NCI-H2029 (cell line): Measurements from ENCODE around the gene ITPR2.

Experiments used
- DNase-seq: peaks from one replicate; lab custom pipeline; 2025; lab: John Stamatoyannopoulos, UW

The ITPR2 gene

DNA sequence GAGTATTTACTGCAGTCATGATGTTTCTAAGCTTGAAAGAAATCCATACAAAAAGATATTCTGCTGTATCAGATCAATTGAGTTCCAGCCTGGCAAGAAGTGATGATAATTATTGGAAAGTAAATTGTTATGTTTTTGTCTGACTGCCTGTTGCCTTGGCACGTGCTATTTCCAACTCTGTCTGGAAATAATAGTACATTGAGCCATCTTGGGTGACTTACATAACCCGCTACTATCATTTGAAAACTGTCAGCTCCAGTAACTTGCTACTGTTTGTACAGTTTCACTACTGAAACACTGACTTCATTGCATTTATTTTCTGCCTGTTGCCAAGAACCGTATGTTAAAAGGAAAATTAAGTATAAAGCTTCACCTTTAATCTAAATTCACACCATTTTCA is 318.6 kb downstream of the ITPR2 start:
- DNase-seq, result no peak

DNA sequence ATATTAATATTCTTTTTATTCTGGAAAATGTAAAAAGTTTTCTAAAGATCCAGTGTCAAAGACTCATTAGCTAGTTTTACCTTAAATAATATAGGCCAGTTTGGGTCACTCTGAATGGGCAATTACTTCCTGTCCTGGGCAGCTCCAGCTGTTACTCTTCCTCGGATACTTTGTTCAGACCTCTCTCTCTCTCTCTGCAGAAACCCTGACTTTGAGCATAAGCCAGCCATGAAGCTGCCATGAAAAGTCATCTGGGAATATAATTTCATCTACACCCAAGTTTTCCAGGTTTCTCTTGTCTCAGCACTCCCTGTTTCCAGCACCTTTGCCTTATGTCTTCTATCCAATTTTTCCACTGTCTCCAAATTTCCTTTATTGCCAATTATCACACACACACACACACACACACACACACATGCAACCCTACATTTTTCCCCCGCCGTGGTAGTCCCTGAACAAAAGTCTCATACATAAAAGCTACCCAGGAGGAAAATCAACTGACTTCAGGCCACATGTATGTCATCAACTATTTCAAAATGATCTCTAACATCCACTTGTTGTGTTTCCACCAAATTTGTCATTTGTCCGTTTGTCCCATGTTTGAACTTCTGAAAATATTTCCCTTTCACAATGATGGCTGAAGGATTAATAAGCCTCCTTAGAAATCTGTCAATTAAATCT is 319.5 kb downstream of the ITPR2 start:
- DNase-seq, result no peak

DNA sequence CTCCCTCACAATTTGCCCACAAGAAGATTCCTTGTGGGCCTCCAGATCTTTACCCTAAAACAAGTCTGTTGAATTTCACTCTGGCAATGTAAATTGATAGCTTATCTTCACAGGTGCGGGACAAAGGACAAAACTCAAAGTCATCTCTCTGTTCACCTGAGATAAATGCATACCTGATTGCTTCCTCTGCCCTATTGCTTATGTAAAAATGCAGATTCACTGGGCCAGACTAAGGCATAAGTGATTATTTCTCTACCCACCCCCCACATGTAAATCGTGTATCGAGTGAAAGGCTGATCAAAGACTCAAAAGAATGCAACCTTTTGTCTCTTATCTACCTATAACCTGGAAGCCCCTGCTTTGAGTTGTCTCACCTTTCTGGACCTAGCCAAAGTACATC is 320.8 kb downstream of the ITPR2 start:
- no peak for DNase-seq

DNA sequence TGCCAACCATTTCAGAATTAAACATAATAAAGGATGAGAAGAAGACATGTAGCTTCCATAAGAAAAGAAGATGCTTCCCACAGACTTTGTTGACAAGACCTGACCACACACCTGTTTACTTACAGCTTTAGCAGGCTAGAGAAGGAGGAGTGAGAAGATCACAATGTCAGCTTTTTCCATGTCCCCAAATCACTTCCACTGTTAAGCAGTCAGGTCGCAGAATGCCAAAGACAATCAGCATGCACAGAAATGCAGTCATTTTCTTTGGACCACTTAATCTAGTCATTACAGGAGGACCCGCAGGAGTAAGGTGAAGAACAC is 322.7 kb downstream of the ITPR2 start:
- DNase-seq, result no peak

DNA sequence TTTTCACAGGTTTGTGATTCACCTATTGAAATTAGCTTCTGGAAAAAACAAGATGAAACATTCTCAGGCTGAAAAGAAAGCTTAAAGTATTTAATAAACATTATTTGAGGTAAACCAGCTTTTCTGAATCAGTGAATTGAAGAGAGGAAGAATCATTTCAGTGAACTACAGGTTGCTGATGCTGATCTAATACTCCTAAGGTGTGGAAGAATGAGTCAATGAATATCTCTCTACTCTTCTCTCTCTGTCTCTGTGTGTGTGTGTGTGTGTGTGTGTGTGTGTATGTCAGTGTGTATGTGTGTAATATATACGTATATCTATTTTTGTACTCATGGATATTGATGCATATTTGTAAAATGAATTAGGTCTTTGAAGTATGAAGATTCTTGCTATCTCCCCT is 325.4 kb downstream of the ITPR2 start:
- DNase-seq, result no peak

DNA sequence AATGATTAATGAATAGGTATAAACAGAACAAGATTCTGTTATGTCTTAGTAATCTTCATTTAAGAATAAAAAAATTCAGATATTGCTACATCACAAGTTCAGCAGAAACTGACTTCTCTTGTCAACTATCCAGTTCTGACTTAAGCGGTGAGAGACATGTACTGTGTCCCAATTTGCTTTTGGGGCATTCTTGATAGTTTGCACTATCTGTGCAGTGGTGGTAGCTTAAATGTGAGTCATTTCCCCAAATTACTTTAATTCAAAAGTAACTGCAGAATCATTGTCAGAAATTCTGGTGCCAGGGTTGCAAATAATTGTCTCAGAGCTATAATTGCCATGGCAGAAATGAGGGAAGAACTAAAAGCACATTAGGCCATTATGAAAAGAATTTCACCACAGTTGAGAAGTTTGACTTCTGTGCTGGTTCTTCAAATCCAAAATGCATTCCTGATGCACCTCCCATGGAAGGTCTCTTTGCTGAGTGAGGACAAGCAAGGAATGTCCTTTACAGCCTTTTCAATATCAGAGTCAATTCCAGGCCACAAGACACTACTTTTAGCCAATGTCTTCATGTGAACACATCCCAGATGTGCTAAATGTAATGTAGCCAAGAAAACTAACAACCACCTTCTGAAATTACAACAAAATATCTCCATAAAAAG is 332.9 kb downstream of the ITPR2 start:
- DNase-seq, result no peak

DNA sequence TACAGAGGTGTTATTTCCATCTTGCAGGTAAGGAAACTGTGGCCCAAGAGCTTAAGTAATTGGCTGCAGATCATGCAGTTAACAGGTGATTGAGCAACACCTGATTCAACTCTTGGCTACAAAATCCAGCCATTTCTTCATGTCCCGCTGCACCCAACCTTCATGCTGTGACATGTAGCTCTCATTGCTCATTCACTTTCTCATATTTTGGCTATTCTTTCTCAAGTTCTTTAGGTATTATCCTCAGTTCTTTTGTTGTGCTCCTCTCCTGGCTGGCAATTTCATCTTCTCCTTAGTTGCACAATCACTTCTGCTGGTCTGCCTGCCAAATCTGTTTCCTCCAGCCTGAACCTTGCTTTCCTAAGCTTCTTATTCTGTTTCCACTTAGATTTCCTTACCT is 336.8 kb downstream of the ITPR2 start:
- DNase-seq, result no peak

DNA sequence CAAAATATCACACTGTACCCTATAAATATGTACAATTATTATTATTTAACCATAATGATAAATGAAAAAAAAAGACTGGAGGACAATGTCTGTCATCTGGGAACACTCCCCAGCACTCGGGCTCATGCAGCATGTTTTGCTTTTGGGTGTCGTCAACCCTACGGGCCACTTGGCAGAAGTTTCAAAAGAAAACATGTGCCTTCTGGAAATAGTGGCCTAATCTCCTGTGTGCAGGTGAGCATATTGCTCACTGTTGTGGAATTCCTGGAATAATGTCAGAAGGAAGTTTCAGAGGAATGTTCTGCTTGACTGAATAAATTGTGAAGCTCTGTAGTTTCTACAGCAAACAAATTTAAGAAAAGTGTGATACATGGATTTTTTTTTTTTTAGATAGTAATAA is 339.3 kb downstream of the ITPR2 start:
- DNase-seq, result no peak

DNA sequence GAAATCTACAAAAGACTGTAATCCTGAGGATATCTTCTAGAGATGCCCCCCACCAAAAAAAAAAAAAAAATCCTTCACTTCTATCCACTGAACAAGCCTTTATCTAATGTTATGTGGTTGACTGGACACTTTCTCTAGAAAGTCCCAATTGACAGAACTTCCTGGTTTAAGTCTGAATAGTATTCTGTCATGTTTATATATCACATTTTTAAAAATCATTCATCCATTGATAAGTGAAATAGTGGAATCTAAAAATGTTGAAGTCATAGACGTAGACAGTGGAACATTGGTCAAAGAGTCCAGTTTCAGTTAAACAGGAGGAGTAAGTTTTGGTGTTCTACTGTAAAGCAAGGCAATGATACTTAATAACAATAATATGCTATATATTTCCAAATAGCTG is 340.6 kb downstream of the ITPR2 start:
- DNase-seq, result no peak

DNA sequence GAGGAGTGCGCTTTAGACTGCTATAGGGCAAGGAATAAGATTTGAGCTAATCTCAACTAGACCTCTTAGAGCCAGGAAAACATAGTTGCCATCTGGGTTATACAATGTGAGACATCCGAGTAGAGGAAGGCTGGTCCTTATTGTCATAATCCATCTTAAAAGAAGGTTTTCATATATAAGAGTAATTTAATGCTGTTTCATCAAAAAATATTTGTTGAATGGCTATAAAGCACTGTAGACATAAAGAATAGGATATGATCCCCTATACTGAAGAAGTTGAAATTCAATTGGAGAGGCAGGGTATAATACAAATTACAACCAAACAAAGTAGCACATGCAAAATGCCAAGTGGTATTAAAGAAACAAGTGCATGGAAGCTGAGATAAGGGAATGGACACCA is 343.1 kb downstream of the ITPR2 start:
- no peak for DNase-seq

DNA sequence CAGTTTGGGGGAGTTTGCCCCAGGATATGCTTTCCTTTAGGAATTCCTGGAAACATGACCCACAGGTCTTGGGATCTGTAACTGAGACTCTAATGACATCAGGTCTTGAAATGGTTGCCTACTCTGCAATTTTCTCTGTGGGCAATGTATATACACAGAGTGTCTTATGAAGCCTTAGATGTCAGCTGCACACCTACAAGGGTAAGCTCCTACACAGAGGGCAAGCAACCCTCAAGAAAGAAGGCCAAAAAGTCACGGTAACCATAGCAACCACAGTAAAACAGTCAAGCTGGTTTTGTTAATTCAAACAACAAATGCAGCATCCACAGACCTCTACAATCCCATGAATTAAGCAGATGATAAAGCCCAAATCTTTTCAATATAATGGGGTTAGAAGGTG is 344.6 kb downstream of the ITPR2 start:
- no peak for DNase-seq

DNA sequence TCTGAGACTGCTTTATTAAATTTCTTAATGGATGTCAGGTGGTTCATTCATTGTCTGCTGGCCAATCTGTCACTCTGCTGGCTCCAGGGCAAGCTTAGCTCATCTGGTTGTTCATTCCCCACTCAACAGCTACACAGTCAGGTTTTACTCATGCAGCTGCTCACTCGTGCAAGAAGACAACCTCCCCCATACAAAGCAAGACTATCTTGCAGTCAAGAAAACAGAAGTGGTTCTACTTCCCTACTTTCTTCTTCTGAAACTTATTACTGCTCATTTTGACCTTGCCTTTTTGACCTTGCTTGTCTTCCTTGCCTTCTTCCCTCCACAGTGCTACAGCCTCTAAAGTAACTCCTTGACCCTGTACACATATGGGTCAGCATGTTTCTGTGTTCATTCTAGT is 359.7 kb downstream of the ITPR2 start:
- no peak for DNase-seq

DNA sequence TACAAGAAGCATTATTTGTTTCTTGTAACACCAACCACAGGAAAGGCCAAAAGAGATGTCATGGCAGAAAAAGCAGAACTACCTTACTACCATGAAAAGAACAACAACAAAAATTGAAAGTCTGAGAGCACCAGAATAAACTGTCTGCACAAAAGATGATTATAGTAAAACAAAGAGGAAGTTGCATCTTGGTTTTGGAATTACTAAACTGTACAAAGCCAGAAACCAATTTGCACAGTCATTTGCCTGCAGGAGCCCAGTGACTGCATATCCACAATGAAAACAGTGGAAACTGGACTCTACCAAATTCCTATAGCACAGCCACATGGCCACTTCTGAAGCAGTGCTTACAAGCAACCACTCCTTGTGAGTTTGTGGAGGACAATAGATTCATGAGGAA is 361.4 kb downstream of the ITPR2 start:
- no peak for DNase-seq

DNA sequence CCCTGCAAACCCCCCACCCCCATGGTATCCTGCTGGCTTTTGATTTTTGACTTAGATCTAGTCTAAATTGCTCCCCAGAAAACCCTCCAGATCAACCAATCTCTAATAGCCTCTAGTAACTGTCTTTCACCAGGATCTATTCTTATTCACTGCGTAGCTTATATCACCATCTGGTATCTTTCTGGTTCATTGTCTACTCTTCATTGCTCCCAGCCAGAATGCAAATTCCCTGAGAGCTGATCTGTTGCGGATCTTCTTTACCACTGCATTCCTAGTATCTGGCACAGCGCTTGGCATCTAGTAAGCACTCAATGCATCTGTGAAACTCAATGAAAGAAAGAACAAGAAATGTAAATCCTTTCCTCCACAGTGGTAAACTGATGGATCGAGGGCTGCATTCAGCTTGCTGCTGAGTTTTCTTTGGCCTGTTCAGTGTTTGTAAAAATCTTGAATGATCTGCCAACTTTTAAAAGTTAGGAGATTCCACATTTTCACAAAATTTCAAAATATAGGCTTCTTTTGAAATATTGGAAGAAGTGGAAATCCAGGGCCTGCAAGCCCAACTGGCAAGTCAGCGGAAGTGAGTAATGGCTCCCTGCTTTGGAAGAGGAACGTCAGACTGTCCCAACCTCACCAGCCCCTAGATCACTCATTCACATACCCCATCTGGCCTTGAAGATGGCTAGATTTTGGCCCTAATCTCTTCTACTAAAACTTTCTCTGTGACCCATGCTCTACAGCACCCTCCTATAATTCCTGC is 363.4 kb downstream of the ITPR2 start:
- no peak for DNase-seq

DNA sequence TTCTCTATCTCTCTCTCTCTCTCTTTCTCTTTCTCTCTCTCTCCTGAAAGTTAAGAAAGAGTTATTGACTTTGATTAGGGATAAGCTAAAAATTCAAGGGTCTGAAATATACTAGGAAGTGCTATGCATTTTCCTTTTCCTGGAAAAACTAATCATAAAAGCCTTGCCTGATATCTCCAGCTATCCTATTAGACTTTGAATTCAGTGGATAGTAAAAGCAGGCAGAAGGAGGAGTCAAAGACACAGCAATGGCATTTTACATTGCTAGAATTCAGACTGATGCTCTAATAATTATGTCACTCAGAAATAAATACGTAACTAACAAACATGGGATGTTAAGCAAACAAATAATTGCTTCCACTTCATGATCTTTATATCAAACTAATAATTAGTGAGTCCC is 365.6 kb downstream of the ITPR2 start:
- no peak for DNase-seq

DNA sequence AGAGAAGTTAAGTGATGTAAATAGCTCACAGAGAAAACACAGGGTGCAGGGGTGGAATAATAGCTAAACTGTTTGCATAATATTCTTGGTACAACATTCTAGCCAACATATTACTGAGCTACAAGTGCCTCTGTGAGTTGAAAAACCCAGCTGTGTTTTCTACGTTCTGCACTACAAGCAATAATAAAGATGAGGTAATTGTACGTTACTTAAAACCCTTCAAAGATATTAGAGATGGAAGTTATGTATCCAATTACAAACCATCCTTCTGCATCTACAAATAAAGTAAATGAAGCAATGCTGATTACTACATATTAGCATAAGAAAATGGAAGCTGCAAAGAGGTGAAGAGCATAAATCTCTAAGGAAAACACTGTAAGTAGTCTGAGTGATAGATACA is 366.3 kb downstream of the ITPR2 start:
- DNase-seq, result no peak

DNA sequence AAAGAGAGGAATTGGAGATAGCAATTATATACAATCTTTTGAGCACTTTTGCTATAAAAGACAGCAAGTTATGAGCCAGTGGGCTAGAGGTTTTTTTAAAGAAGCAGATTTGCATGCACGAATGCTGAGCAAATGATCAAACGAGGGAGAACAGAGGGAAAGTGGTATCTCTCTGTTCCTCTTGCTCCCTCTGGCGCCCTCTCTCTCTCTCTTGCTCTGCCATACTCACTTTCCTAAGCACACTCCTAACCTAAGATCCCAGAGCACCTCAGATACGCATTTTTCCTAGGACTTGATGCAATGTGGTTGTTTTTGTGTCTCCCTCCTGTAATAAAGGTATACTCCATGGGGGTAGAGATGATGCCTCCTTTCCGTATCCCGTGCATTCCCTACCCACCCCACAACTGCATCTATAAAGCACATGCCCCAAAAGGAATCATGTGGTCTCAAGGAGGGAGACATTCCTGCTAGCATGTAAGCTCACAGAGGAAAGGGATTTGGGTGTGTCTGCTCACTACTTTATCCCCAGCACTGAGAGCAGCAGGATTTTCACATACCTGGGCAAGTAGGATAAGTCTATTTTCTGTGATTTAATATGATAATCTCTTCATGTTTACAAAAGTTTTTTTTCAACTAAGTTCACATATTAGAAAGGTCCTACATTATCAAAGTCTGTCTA is 367.4 kb downstream of the ITPR2 start:
- DNase-seq, result no peak

DNA sequence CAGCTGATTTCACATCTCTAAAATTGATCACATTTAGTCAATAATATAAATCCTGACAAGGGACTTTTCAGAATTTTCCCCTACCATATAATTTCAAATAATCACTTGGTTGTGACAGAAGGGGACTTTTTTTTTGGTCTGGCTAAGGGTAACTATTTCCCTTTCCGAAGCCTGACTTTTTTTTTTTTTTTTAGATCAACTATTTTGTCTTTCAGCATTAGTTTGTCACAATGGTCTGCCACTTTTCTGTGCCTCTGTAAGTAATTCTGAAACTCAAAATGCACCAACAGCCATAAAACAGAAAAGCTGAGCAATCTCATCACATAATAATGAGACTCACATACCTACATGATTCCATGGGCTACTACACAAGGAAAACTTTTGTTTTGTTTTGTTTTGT is 371.2 kb downstream of the ITPR2 start:
- no peak for DNase-seq

DNA sequence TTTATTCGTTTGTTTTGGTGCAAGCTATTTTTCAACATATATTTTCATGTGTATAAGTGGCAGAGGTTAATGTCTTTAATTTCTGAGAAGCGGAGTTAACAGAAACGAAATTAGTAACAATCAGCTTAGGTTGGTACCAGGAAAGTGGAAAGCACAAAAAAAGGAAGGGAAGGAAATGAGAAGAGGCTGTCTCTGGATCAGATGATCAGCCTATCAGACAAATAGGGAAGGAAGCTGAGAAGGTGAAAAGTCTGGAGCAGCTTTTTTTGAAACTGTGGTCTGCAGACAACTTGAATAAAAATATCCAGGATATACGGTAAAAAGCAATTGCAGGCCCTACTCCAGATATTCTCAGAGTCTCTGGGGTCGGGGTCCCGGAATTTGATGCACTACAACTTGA is 372.6 kb downstream of the ITPR2 start:
- no peak for DNase-seq

DNA sequence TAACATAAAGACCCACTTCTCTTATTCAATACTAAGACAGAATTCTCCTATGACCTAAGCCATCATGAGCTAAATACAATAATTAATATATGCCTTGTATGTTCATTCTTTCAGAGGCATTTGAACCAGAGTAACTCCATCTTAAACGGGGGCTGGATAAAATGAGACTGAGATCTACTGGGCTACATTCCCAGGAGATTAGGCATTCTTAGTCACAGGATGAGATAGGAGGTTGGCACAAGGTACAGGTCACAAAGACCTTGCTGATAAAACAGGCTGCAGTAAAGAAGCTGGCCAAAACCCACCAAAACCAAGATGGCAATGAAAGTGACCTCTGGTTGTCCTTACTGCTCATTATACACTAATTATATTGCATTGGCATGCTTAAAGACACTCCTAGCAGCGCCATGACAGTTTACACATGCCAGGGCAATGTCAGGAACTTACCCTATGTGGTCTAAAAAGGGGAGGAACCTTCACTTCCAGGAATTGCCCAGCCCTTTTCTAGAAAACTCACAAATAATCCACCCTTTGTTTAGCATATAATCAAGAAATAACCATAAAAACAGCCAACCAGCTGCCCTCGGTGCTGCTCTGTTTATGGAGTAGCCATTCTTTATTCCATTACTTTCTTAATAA is 376.9 kb downstream of the ITPR2 start:
- no peak for DNase-seq

DNA sequence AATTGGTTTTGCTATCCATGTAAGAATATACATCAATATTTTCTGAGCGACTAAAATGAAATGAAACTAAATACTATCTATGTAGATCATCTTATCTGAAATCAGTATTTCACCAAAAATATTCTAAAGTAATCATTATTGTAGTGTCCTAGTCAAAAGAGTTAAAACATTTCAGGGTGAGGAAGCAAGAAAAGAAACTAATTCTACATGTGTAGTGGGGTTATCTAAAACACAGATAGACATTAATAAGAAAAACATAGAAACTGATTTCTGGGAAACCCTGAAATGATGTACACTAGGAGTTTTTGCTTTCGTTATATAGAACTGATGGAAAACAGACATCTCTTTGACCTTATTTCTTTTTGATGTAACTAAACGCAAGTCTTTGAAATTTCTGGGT is 379.7 kb downstream of the ITPR2 start:
- no peak for DNase-seq

DNA sequence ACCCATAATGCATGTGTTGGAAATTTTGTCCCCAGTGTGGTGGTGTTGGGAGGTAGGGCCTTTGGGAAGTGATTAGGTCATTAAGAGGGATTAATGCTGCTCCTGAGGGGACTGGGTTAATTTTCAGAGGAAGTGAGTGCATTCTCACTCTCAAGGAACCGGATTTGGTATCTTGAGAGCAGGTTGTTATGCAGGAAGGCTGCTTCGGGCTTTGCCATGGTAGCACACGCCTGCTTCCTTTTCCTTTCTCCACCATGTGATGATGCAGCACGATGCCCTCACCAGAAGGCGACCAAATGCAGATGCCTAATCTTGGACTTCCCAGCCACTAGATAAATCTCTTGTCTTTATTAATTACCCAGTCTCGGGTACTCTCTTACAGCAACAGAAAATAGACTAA is 380.5 kb downstream of the ITPR2 start:
- no peak for DNase-seq

DNA sequence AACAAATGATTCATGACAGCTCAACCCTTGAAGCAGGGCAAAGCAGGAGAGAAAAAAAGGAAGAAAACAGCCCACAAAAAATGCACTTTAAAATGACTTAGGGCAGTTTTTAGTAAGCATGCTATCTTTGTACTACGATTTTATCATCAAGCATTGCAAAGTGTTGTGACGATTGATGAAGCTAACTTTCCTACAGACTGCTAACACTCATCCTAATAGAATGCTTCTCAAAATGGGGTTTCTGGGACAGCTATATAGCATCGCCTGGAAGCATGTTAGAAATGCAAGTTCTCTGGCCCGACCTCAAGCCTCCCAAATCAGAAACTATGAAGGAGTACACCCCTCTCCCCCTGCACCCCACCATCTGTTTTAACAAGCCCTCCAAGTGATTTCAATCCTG is 381.2 kb downstream of the ITPR2 start:
- no peak for DNase-seq
